ENCODE data around the gene MRPL43.

MRPL43 gene

GRCh38 chr10:100996678-100997359 is 9.5 kb upstream of the MRPL43 start:
- TF ChIP-seq ZFX (IDR thresholded peaks at IDR 0.05; ENCODE audit: borderline replicate concordance) (no peak), CTCF (IDR thresholded peaks at IDR 0.05) (no peak)
- peak overlapping the region; percentile 96 for H3K27ac ChIP-seq

- TF ChIP-seq ZFX (IDR thresholded peaks at IDR 0.05; ENCODE audit: borderline replicate concordance), result no peak
- no peak for TF ChIP-seq CTCF (IDR thresholded peaks at IDR 0.05)
- peak overlapping the region; percentile 96 for H3K27ac ChIP-seq
Observed at GRCh38 chr10:100995181-100995580, 7.9 kb upstream of the MRPL43 start.

- TF ChIP-seq CTCF (IDR thresholded peaks at IDR 0.05), result peak; percentile 73
- TF ChIP-seq ZFX (IDR thresholded peaks at IDR 0.05; ENCODE audit: borderline replicate concordance), result no peak
- H3K27ac ChIP-seq, result 0 out of 2 replicates have a peak overlapping the region, but pooled peaks have one; percentile 96
Observed at GRCh38 chr10:100993986-100994708, 6.8 kb upstream of the MRPL43 start.

GRCh38 chr10:100989088-100989487 is 1.8 kb upstream of the MRPL43 start:
- TF ChIP-seq CTCF (IDR thresholded peaks at IDR 0.05) (no peak), ZFX (IDR thresholded peaks at IDR 0.05; ENCODE audit: borderline replicate concordance) (no peak)
- no peak overlapping the region for H3K27ac ChIP-seq

- TF ChIP-seq ZFX (IDR thresholded peaks at IDR 0.05; ENCODE audit: borderline replicate concordance), result no peak
- TF ChIP-seq CTCF (IDR thresholded peaks at IDR 0.05), result no peak
Observed at GRCh38 chr10:100988166-100988565, 869 bp upstream of the MRPL43 start.

GRCh38 chr10:100987685-100988049 is 370 bp upstream of the MRPL43 start:
- peak overlapping the region; percentile 92 for H3K27ac ChIP-seq
- no peak for TF ChIP-seq CTCF (IDR thresholded peaks at IDR 0.05)
- TF ChIP-seq ZFX (IDR thresholded peaks at IDR 0.05; ENCODE audit: borderline replicate concordance), result no peak

More at GRCh38 chr10:100988166-100988565, 869 bp upstream of the MRPL43 start:
- no peak overlapping the region; the same call in 1 of the 2 replicates for H3K27ac ChIP-seq

- TF ChIP-seq CTCF (IDR thresholded peaks at IDR 0.05) (no peak), ZFX (IDR thresholded peaks at IDR 0.05; ENCODE audit: borderline replicate concordance) (no peak)
- peak overlapping the region; percentile 92 for H3K27ac ChIP-seq
Observed at GRCh38 chr10:100986623-100986951, 710 bp downstream of the MRPL43 start.
